ENCODE data around the gene CPT2. TPM values are rescaled to one million over a fixed set of nuclear protein-coding genes. Genes with fewer than 3 reads are reported as not detected.

Gene CPT2
- total RNA-seq, 4 donors from 2014 or later = 23.4 to 33.9 (median 27.5) TPM

DNA sequence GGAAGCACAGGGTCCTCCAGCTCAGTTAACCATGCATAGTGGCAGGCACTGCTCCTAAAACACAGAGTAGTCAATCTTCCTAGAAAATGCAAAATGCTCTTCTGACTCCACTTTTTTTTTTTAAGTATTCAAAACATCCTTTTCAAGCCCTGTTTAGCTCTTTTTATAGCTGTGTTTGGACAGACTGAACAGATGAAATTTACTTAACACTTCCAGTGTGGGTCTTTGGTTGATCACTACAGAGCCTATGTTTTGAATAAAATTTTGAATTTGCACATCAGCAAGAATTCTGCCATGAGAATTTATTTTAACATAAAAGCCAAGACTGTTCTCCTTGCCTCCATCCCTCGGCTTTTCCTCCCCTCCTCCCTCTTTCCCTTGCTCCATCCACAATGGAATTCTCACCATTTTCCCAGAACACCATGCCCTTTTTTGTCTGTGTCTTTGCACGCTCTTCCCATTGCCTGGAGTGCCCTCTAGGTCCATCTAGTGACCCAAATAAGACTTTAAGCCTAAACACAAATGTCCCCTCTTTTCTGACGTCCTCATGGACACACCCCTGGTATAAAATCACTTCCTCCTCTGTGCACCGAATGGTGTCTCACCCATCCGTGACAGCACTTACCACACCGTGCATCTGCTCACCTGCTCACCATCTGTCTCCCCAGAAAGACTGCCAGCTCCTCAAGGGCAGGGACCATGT, 24.0 kb upstream of the CPT2 start:
- no peak for DNase-seq
- Histone ChIP-seq H3K27ac (no peak overlapping the region), H3K4me1 (peaks cover 0 to 8% of the 10 kb centered on the region in 2 donors), H3K36me3 (no peaks in the 10 kb centered on the region), H3K27me3 (no peaks in the 10 kb centered on the region), H3K4me3 (replicated peaks in 1 of 3) (no peak overlapping the region), H3K9me3 (no peaks in the 10 kb centered on the region)
- TF ChIP-seq CTCF (IDR thresholded peaks at IDR 0.05) = no peak
- TF ChIP-seq POLR2A (IDR thresholded peaks at IDR 0.05) = no peak
- WGBS, 2 donors = 25 to 26% methylated on average over 6 of the region's 6 CpGs
- intact Hi-C loops (cut with DNase I) = no loop called here

GRCh38 chr1:53174971-53175913, 21.4 kb upstream of the CPT2 start:
- intact Hi-C loops (cut with DNase I) = no loop called here
- WGBS, 2 donors = 69 to 77% methylated on average over 10 of the region's 10 CpGs

GRCh38 chr1:53176452-53177208, 20.0 kb upstream of the CPT2 start:
- intact Hi-C loops (cut with DNase I) = no loop called here
- no peak for DNase-seq
- no peak overlapping the region for H3K4me3 ChIP-seq (replicated peaks in 1 of 3)
- H3K27me3 ChIP-seq = no peaks in the 10 kb centered on the region
- H3K27ac ChIP-seq = no peak overlapping the region
- no peaks in the 10 kb centered on the region for H3K9me3 ChIP-seq
- TF ChIP-seq CTCF (IDR thresholded peaks at IDR 0.05) (no peak), POLR2A (IDR thresholded peaks at IDR 0.05) (no peak)
- H3K36me3 ChIP-seq = no peaks in the 10 kb centered on the region
- peaks cover 0 to 8% of the 10 kb centered on the region in 2 donors for H3K4me1 ChIP-seq
- WGBS, 2 donors = 70 to 73% methylated on average over 10 of the region's 10 CpGs

More at GRCh38 chr1:53174971-53175913, 21.4 kb upstream of the CPT2 start:
- TF ChIP-seq CTCF (IDR thresholded peaks at IDR 0.05) (no peak), POLR2A (IDR thresholded peaks at IDR 0.05) (no peak)
- H3K4me3 ChIP-seq (replicated peaks in 1 of 3) = no peak overlapping the region
- no peaks in the 10 kb centered on the region for H3K27me3 ChIP-seq
- no peak overlapping the region for H3K27ac ChIP-seq
- H3K36me3 ChIP-seq = no peaks in the 10 kb centered on the region
- peaks cover 0 to 8% of the 10 kb centered on the region in 2 donors for H3K4me1 ChIP-seq
- no peaks in the 10 kb centered on the region for H3K9me3 ChIP-seq
- no peak for DNase-seq

DNA sequence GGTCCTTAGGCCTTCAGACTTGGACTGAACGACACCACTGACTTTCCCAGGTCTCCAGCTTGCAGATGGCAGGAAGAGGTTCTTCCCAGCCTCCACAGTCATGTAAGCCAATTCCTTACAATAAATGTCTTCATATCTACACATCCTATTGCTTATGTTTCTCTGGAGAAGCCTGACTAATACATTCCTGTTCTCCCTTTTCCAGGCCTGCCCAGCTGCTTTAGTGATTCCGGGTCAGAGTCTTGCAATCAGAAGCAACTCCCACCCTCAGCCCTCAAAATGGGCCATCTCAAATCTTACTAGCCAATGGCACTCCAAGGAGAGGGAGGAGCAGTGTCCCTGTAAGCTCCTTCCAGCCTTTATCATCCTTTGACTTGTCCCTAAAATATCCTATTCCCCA, 16.4 kb upstream of the CPT2 start:
- DNase-seq = no peak
- Histone ChIP-seq H3K27me3 (no peaks in the 10 kb centered on the region), H3K4me3 (replicated peaks in 1 of 3) (no peak overlapping the region), H3K9me3 (no peaks in the 10 kb centered on the region), H3K27ac (no peak overlapping the region), H3K36me3 (no peaks in the 10 kb centered on the region), H3K4me1 (peaks cover 5 to 9% of the 10 kb centered on the region in 2 donors)
- TF ChIP-seq CTCF (IDR thresholded peaks at IDR 0.05) (no peak), POLR2A (IDR thresholded peaks at IDR 0.05) (no peak)
- WGBS, 2 donors = 82 to 91% methylated on average over 2 of the region's 2 CpGs
- intact Hi-C loops (cut with DNase I) = loop anchor here (10.0 kb wide), 1 partner anchor 255 kb away; the partner anchor contains the start of genes ECHDC2 and SCP2
